Progenitor cell of endocrine pancreas (in vitro differentiated cells): ENCODE data around the gene B3GALNT2. TPM values are rescaled to one million over a fixed set of nuclear protein-coding genes. Genes with fewer than 3 reads are reported as not detected.
"Not testable (repeated sequence)": the region's sequence is repeated elsewhere in the genome, so short reads cannot be mapped to it uniquely, and the experiment has no call there.

Source experiments
- DNase-seq: peaks from one replicate; pipeline ENCODE4 v3.0.0; 2021; ENCODE audit warnings: low spot score; ENCODE audit not compliant: unreplicated experiment
- H3K27ac Mint-ChIP-seq: 2 replicates; pipeline ENCODE4 v1.8.0; 2021; ENCODE audit warnings: mild to moderate bottlenecking, moderate library complexity, mixed read lengths
- H3K27me3 Mint-ChIP-seq: 2 replicates; pipeline ENCODE4 v1.8.0; 2021; ENCODE audit warnings: mixed read lengths
- H3K36me3 Mint-ChIP-seq: 2 replicates; pipeline ENCODE4 v1.8.0; 2022; ENCODE audit warnings: mixed read lengths; ENCODE audit not compliant: insufficient read depth
- H3K4me1 Mint-ChIP-seq: 2 replicates; pipeline ENCODE4 v1.8.0; 2021; ENCODE audit warnings: low read depth, mixed read lengths
- H3K4me3 Mint-ChIP-seq: 2 replicates; pipeline ENCODE4 v1.8.0; 2021; ENCODE audit warnings: low read depth, mild to moderate bottlenecking, moderate library complexity, mixed read lengths
- H3K9me3 Mint-ChIP-seq: 2 replicates; pipeline ENCODE4 v1.8.0; 2021; ENCODE audit warnings: low read depth, mixed read lengths
- total RNA-seq: library from RNA; stranded (reverse); gene quantifications from 2 replicates; pipeline ENCODE4 v1.2.1, GENCODE V29; 2021
- TF ChIP-seq, protein P1 (sequence below): fragments of 200-600 bp; sonication (generic); IDR thresholded peaks from one replicate; pipeline ENCODE4 v1.5.0; 2021; ENCODE audit warnings: antibody characterized with exemption, mild to moderate bottlenecking; ENCODE audit not compliant: unreplicated experiment

Gene B3GALNT2
- total RNA-seq, 1 donor from 2014 or later, result 49.6 TPM

- H3K27ac Mint-ChIP-seq, result no peak overlapping the region
- TF ChIP-seq, protein P1, sequence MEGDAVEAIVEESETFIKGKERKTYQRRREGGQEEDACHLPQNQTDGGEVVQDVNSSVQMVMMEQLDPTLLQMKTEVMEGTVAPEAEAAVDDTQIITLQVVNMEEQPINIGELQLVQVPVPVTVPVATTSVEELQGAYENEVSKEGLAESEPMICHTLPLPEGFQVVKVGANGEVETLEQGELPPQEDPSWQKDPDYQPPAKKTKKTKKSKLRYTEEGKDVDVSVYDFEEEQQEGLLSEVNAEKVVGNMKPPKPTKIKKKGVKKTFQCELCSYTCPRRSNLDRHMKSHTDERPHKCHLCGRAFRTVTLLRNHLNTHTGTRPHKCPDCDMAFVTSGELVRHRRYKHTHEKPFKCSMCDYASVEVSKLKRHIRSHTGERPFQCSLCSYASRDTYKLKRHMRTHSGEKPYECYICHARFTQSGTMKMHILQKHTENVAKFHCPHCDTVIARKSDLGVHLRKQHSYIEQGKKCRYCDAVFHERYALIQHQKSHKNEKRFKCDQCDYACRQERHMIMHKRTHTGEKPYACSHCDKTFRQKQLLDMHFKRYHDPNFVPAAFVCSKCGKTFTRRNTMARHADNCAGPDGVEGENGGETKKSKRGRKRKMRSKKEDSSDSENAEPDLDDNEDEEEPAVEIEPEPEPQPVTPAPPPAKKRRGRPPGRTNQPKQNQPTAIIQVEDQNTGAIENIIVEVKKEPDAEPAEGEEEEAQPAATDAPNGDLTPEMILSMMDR, result no peak
- no peak overlapping the region for H3K4me3 Mint-ChIP-seq
- H3K36me3 Mint-ChIP-seq, result peaks cover 35% of the 10 kb centered on the region
- no peaks in the 10 kb centered on the region for H3K27me3 Mint-ChIP-seq
- H3K9me3 Mint-ChIP-seq, result peaks cover 10% of the 10 kb centered on the region
- no peaks in the 10 kb centered on the region for H3K4me1 Mint-ChIP-seq
- no peak for DNase-seq
Measured at GRCh38 chr1:235486321-235486720, 17.9 kb downstream of the B3GALNT2 start.

DNA sequence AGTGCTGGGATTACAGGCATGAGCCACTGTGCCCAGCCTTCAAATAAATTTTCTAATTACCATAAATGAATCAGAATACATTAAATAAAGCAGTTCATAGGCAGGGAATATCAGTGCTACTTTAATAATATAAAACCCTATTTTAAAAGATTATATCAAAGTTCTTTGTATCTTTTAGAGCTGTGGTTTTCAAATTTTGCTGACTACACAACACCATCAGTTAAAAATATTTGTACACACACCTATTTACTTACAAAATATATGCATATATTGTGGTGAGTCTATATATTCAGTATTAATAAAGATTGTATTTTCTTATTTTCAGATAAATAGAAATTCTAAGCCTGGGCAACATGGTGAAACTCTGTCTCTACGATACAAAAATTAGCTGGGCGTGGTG, 18.7 kb downstream of the B3GALNT2 start:
- H3K27ac Mint-ChIP-seq, result no peak overlapping the region
- H3K36me3 Mint-ChIP-seq, result peaks cover 38% of the 10 kb centered on the region
- TF ChIP-seq, protein P1, result no peak

DNA sequence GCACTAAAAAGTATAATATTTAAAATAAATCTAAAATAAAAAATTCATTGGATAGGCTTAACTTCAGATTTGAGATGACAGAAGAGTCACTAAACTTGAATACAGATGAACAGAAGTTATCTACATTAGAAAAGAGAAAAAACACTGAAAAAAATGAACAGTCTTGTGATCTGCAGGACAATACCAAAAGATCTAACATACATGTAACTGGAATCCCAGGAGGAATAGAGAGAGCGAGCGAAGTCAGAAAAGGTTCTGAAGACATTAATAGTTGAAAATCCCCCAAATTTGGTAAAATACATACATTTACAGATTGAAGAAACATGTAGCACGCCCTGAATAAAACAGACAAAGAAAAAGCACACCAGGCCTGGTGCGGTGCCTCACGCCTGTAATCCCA, 21.2 kb downstream of the B3GALNT2 start:
- TF ChIP-seq, protein P1, result no peak
- DNase-seq, result no peak
- Mint-ChIP-seq H3K27me3 (no peaks in the 10 kb centered on the region), H3K9me3 (peaks cover 10% of the 10 kb centered on the region), H3K36me3 (peaks cover 49% of the 10 kb centered on the region), H3K4me3 (no peak overlapping the region), H3K4me1 (no peaks in the 10 kb centered on the region), H3K27ac (no peak overlapping the region)

More for the DNA sequence above, 18.7 kb downstream of the B3GALNT2 start:
- peaks cover 10% of the 10 kb centered on the region for H3K9me3 Mint-ChIP-seq
- H3K27me3 Mint-ChIP-seq, result no peaks in the 10 kb centered on the region
- H3K4me3 Mint-ChIP-seq, result no peak overlapping the region
- no peaks in the 10 kb centered on the region for H3K4me1 Mint-ChIP-seq
- no peak for DNase-seq

DNA sequence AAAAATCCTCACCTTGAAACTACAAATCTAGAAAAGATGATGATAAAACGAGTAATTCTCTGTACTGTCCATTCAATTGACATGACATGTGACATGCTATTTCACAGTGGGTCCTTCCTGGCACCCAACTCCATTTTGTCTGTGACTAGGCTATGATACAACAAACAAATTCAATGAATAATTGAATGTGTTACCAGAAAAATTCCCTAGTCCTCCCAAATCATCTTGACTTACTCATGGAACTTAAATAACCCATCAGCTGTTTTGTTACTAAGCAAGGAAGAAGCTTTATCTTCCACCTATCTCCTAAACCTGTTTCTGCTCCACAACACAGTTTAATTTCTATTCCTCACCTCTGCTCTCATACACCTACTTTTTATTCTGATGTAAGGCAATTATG, 30.4 kb downstream of the B3GALNT2 start:
- Mint-ChIP-seq H3K4me3 (no peak overlapping the region), H3K27ac (no peak overlapping the region), H3K4me1 (no peaks in the 10 kb centered on the region), H3K27me3 (no peaks in the 10 kb centered on the region), H3K36me3 (peaks cover 13% of the 10 kb centered on the region), H3K9me3 (no peaks in the 10 kb centered on the region)
- DNase-seq, result no peak
- TF ChIP-seq, protein P1, result no peak

DNA sequence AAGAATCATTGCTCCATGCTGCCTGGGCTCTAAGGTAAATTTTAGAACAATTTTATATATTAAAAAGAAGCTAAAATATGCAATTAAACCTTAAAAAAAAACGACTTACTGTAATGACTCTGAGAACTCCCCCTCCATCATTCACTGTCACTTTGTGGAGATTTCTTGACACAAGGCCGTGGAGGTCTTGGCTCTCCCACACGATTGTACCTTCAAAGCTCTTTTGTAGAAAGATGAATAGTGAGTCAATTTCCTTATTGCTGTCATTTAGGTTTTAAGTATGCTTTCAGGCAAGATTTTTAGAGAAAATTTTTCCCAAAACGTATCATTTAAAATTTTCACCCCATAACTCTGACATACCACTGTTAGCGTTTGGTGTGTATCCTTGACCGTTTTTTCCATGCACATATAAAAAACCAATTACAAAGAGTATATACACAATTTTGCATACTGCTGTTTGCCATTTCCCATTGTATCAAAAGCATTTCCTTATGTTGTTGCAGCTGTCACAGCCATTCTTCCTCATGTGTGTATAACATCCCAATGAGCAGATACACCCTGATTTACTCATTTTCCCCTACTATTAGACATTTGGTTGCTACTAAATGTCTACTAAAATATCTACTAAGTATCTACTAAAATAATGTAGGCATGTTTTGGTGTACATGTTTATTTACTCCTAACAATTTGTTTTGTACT, 33.4 kb downstream of the B3GALNT2 start:
- DNase-seq, result no peak
- H3K9me3 Mint-ChIP-seq, result no peaks in the 10 kb centered on the region
- H3K27ac Mint-ChIP-seq, result no peak overlapping the region
- TF ChIP-seq, protein P1, result no peak
- peaks cover 11% of the 10 kb centered on the region for H3K36me3 Mint-ChIP-seq
- no peaks in the 10 kb centered on the region for H3K4me1 Mint-ChIP-seq
- no peaks in the 10 kb centered on the region for H3K27me3 Mint-ChIP-seq
- H3K4me3 Mint-ChIP-seq, result no peak overlapping the region

DNA sequence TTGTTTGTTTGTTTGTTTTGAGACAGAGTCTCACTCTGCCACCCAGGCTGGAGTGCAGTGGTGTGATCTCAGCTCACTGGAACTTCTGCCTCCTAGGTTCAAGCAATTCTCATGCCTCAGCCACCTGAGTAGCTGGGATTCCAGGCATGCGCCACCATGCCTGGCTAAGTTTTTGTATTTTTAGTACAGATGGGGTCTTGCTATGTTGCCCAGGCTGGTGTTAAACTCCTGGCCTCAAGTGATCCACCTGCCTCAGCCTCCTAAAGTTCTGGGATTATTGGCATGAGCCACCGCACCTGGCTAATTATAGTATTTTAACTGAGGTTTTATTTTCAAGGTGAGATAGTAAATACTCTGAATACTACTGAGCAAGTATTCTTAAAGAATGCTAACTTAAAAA, 34.4 kb downstream of the B3GALNT2 start:
- DNase-seq, H3K4me1 Mint-ChIP-seq, H3K4me3 Mint-ChIP-seq, H3K27me3 Mint-ChIP-seq, H3K9me3 Mint-ChIP-seq, H3K27ac Mint-ChIP-seq: not testable (repeated sequence)
- peaks cover 18% of the 10 kb centered on the region for H3K36me3 Mint-ChIP-seq
